ENCODE data around the gene GNRH2. TPM values are rescaled to one million over a fixed set of nuclear protein-coding genes. Genes with fewer than 3 reads are reported as not detected.

The GNRH2 gene
- total and polyA plus RNA-seq, 10 of the 15 experiments (the other 5 are each of a cell fraction or from before 2014, with no cell fraction given): 0.12 to 0.85 (median 0.31) TPM; not detected in 7

DNA sequence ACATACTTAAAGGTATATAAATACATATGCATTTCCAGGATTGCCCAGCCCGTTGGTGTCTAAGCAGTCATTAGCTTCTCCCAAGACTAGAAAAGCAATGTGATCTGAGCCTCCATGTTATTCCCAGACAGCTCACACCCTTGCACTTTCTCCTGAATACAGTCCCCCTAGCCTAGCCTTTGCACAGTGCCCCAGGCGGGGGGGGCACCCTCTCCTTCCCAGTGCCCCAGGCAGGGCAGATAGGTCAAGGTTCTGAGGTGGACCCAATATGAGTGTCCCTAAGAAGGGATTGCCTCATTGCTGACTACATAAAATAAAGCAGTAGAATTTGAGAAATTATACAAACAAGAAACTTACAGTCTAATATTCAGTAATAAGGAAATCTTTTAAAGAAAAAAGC is 15.4 kb upstream of the GNRH2 start (continued):
- TF ChIP-seq NFYA (IDR thresholded peaks at IDR 0.05; ENCODE audit: borderline replicate concordance, low read depth, low read length): no peak
- no peak for TF ChIP-seq ZNF622 (IDR thresholded peaks at IDR 0.05)
- no peak for TF ChIP-seq BMI1 (IDR thresholded peaks at IDR 0.05; ENCODE audit: borderline replicate concordance)
- TF ChIP-seq PML (IDR thresholded peaks at IDR 0.05; ENCODE audit: low read length): no peak

- H3K4me1 ChIP-seq (ENCODE audit: control insufficient read depth, insufficient read depth, low read length): no peaks in the 10 kb centered on the region
- no peaks in the 10 kb centered on the region for H3K79me2 ChIP-seq (ENCODE audit: control insufficient read depth, insufficient read depth, low read length)
- H3K27me3 ChIP-seq (replicated peaks in 1 of 2; ENCODE audit: control insufficient read depth in 2 of 2, insufficient read depth in 2 of 2, low read length in 1 of 2): no peaks in the 10 kb centered on the region
- ChIA-PET POLR2A (no interaction called here), CTCF (no interaction called here), SMC1A (ENCODE audit: uncharacterized antibody, unreplicated experiment) (no interaction called here), RAD21 (ENCODE audit: unreplicated experiment) (no interaction called here)
- WGBS (ENCODE audit: insufficient coverage, insufficient replicate concordance, low lambda C conversion rate, missing lambda C conversion rate): 47% methylated on average over 3 of the region's 3 CpGs
- BruUV-seq (replicated peaks): no TSS peak
- no peak overlapping the region for H3K4me2 ChIP-seq (ENCODE audit: control insufficient read depth, insufficient read depth)
- in situ Hi-C loops (cut with MboI): no loop called here
- peaks cover 11 to 19% of the 10 kb centered on the region in 2 experiments; a peak in 3 of 4 replicates for H3K36me3 ChIP-seq (ENCODE audit: control insufficient read depth in 2 of 2, insufficient read depth in 2 of 2, low read length in 1 of 2)
- DNase-seq (ENCODE audit: low read depth, low spot score) (no peak), FAIRE-seq (no peak), ATAC-seq (no peak)
- TF ChIP-seq ZNF207 (IDR thresholded peaks at IDR 0.05; ENCODE audit: borderline replicate concordance) (no peak), PAX5 (IDR thresholded peaks at IDR 0.05; ENCODE audit: borderline replicate concordance, low read depth, low read length) (no peak), CHD1 (IDR thresholded peaks at IDR 0.05; ENCODE audit: low read depth, low read length) (no peak), HDGF (IDR thresholded peaks at IDR 0.05) (no peak), ZNF217 (IDR thresholded peaks at IDR 0.05) (no peak), POLR2A (IDR thresholded peaks at IDR 0.05; ENCODE audit: low read depth, low read length) (no peak), IKZF2 (IDR thresholded peaks at IDR 0.05) (no peak), MEF2A (IDR thresholded peaks at IDR 0.05; ENCODE audit: insufficient read depth, low read depth, low read length) (no peak), EZH2 (IDR thresholded peaks at IDR 0.05; ENCODE audit: borderline replicate concordance, control insufficient read depth, low read depth, low read length) (no peak)
- TF ChIP-seq, protein P1, sequence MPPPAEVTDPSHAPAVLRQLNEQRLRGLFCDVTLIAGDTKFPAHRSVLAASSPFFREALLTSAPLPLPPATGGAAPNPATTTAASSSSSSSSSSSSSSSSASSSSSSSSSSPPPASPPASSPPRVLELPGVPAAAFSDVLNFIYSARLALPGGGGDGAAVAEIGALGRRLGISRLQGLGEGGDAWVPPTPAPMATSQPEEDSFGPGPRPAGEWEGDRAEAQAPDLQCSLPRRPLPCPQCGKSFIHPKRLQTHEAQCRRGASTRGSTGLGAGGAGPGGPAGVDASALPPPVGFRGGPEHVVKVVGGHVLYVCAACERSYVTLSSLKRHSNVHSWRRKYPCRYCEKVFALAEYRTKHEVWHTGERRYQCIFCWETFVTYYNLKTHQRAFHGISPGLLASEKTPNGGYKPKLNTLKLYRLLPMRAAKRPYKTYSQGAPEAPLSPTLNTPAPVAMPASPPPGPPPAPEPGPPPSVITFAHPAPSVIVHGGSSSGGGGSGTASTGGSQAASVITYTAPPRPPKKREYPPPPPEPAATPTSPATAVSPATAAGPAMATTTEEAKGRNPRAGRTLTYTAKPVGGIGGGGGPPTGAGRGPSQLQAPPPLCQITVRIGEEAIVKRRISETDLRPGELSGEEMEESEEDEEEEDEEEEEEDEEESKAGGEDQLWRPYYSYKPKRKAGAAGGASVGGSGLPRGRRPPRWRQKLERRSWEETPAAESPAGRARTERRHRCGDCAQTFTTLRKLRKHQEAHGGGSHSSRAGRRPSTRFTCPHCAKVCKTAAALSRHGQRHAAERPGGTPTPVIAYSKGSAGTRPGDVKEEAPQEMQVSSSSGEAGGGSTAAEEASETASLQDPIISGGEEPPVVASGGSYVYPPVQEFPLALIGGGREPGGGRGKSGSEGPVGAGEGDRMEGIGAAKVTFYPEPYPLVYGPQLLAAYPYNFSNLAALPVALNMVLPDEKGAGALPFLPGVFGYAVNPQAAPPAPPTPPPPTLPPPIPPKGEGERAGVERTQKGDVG (CRISPR knock-in tag; IDR thresholded peaks at IDR 0.05): no peak
- TF ChIP-seq, protein P2, sequence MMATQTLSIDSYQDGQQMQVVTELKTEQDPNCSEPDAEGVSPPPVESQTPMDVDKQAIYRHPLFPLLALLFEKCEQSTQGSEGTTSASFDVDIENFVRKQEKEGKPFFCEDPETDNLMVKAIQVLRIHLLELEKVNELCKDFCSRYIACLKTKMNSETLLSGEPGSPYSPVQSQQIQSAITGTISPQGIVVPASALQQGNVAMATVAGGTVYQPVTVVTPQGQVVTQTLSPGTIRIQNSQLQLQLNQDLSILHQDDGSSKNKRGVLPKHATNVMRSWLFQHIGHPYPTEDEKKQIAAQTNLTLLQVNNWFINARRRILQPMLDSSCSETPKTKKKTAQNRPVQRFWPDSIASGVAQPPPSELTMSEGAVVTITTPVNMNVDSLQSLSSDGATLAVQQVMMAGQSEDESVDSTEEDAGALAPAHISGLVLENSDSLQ (IDR thresholded peaks at IDR 0.05): no peak
- H3K4me3 ChIP-seq: no peak overlapping the region
- intact Hi-C loops (cut with micrococcal nuclease; ENCODE audit: unreplicated experiment): no loop called here
- H3K9me3 ChIP-seq (replicated peaks; ENCODE audit: control insufficient read depth, insufficient read depth, low read length): no peaks in the 10 kb centered on the region
- no peak overlapping the region for H2AFZ ChIP-seq (ENCODE audit: control insufficient read depth, low read depth, low read length)
- H4K20me1 ChIP-seq (ENCODE audit: control insufficient read depth, insufficient read depth): no peaks in the 10 kb centered on the region
- H3K27ac ChIP-seq (ENCODE audit: control insufficient read depth, insufficient read depth): no peak overlapping the region
- no peak overlapping the region for H3K9ac ChIP-seq (ENCODE audit: control insufficient read depth, insufficient read depth, low read length)
Measured at GRCh38 chr20:3031524-3032147, 11.8 kb upstream of the GNRH2 start.

Data from GM12878 (cell line).